HCT116 (cell line): Measurements from ENCODE around the gene TRIP13.
"Not testable (repeated sequence)": the region's sequence is repeated elsewhere in the genome, so short reads cannot be mapped to it uniquely, and the experiment has no call there.

Source experiments
- EZH2 ChIP-seq: fragments of 200-600 bp; sonication (generic); IDR thresholded peaks from 2 replicates; pipeline ENCODE4 v1.6.1; 2017; ENCODE audit warnings: antibody characterized with exemption, mixed run types
- POLR2A ChIP-seq: IDR thresholded peaks from 2 replicates; pipeline ENCODE4 v1.7.0; 2011; ENCODE audit warnings: borderline replicate concordance; ENCODE audit not compliant: insufficient read depth, insufficient read length; ENCODE audit errors: extremely low read depth
- POLR2AphosphoS5 ChIP-seq: IDR thresholded peaks from 2 replicates; pipeline ENCODE4 v1.6.1; 2011; ENCODE audit warnings: mild to moderate bottlenecking, low read depth, low read length, moderate library complexity
- TF ChIP-seq, protein P1 (sequence below): IDR thresholded peaks from 2 replicates; pipeline ENCODE4 v1.6.1; 2012
- TF ChIP-seq, protein P2 (sequence below), 3 experiments: fragments of 200-600 bp in 1 of 3; sonication (generic) in 1 of 3; IDR thresholded peaks in 2 of 3; conservative IDR thresholded peaks in 1 of 3; 2 replicates each; pipeline ENCODE4 v1.5.1; 2012 to 2017; ENCODE audit warnings: low read depth in 2 of 3, low read length in 2 of 3, antibody characterized with exemption in 1 of 3, borderline replicate concordance in 1 of 3, control low read depth in 1 of 3, mild to moderate bottlenecking in 1 of 3, mixed read lengths in 1 of 3, mixed run types in 1 of 3, moderate library complexity in 1 of 3; ENCODE audit not compliant: insufficient read depth in 1 of 3
- TF ChIP-seq, protein P3 (sequence below): IDR thresholded peaks from 2 replicates; pipeline ENCODE4 v1.6.1; 2012; ENCODE audit warnings: low read depth

DNA sequence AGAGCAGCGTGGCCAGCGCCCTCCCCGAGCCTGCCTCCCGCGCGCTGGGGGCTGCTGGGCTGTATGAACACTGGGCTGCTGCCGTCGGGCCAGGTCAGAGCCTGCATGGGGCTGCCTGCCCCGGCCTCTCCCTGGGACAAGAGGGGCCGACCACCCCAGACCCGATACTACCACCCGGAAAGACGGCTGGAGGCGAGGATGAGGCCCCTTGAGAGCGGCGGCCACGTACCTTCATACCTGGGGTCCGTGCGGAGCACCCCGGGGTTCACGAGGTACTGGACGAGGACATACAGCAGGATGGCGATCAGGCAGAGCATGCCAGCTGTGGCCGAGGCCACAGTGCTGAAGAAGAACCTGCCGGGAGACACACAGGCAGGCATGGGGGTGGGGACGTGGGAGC is 49.3 kb upstream of the TRIP13 start:
- TF ChIP-seq EZH2, POLR2AphosphoS5, POLR2A: not testable (repeated sequence)
- TF ChIP-seq, protein P1, sequence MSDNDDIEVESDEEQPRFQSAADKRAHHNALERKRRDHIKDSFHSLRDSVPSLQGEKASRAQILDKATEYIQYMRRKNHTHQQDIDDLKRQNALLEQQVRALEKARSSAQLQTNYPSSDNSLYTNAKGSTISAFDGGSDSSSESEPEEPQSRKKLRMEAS = not testable (repeated sequence)
- TF ChIP-seq, protein P2, sequence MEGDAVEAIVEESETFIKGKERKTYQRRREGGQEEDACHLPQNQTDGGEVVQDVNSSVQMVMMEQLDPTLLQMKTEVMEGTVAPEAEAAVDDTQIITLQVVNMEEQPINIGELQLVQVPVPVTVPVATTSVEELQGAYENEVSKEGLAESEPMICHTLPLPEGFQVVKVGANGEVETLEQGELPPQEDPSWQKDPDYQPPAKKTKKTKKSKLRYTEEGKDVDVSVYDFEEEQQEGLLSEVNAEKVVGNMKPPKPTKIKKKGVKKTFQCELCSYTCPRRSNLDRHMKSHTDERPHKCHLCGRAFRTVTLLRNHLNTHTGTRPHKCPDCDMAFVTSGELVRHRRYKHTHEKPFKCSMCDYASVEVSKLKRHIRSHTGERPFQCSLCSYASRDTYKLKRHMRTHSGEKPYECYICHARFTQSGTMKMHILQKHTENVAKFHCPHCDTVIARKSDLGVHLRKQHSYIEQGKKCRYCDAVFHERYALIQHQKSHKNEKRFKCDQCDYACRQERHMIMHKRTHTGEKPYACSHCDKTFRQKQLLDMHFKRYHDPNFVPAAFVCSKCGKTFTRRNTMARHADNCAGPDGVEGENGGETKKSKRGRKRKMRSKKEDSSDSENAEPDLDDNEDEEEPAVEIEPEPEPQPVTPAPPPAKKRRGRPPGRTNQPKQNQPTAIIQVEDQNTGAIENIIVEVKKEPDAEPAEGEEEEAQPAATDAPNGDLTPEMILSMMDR (IDR thresholded peaks at IDR 0.05 in 2 of 3, conservative IDR thresholded peaks at IDR 0.05 in 1 of 3; ENCODE audit: borderline replicate concordance in 1 of 3, insufficient read depth in 1 of 3, low read depth in 2 of 3, low read length in 2 of 3) = not testable (repeated sequence)
- TF ChIP-seq, protein P3, sequence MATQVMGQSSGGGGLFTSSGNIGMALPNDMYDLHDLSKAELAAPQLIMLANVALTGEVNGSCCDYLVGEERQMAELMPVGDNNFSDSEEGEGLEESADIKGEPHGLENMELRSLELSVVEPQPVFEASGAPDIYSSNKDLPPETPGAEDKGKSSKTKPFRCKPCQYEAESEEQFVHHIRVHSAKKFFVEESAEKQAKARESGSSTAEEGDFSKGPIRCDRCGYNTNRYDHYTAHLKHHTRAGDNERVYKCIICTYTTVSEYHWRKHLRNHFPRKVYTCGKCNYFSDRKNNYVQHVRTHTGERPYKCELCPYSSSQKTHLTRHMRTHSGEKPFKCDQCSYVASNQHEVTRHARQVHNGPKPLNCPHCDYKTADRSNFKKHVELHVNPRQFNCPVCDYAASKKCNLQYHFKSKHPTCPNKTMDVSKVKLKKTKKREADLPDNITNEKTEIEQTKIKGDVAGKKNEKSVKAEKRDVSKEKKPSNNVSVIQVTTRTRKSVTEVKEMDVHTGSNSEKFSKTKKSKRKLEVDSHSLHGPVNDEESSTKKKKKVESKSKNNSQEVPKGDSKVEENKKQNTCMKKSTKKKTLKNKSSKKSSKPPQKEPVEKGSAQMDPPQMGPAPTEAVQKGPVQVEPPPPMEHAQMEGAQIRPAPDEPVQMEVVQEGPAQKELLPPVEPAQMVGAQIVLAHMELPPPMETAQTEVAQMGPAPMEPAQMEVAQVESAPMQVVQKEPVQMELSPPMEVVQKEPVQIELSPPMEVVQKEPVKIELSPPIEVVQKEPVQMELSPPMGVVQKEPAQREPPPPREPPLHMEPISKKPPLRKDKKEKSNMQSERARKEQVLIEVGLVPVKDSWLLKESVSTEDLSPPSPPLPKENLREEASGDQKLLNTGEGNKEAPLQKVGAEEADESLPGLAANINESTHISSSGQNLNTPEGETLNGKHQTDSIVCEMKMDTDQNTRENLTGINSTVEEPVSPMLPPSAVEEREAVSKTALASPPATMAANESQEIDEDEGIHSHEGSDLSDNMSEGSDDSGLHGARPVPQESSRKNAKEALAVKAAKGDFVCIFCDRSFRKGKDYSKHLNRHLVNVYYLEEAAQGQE = not testable (repeated sequence)
